CD4-positive, alpha-beta T cell treated with Interleukin-12 subunit alpha and Interleukin-12 subunit beta, for 1 hour (primary cell): Measurements from ENCODE around the gene MOGAT2.
"Not testable (repeated sequence)": the region's sequence is repeated elsewhere in the genome, so short reads cannot be mapped to it uniquely, and the experiment has no call there.

Source experiments
- DNase-seq: peaks from one replicate; pipeline ENCODE4 v3.0.0-alpha.2; 2020

Gene MOGAT2

DNA sequence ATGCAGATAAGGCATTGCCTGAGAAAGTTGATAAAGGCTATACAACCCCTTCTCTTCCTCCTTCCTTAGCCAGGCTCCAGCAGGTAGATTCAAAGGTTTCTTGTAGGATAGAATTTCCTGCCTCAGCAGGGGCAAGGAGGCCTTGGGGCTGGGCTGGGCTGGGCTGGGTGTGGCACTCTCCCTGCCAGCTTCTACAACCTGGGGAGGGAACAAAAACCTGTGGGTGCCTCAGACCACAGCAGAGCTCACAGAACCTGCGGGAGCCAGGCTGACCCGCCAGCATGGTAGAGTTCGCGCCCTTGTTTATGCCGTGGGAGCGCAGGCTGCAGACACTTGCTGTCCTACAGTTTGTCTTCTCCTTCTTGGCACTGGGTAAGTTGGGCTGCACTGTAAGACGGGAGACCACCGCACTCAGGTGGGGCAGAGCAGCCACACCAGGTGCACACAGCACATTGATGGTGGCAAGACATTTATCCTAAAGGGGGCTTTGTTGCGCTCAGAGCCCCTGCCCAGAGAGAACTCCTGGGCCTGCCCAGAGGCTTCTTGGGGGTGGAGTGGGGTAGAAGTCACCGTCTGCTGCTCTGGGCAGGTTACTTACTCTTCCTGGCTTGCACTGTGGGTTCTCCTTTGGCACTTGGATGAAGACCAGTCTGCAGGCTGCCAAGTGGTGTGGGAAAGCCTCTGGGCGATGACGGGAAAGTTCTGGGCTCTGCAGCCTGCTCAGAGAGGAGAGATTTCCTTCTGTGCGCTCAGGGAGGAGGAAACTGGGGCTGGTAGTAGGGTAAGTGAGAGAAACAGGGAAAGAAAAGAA is at the start of gene MOGAT2:
Gene MOGAT2 (plus strand): TSS at position 231 of the 811 bp plus-strand sequence. CDS start 51 bp downstream, at position 282.
- no peak for DNase-seq

DNA sequence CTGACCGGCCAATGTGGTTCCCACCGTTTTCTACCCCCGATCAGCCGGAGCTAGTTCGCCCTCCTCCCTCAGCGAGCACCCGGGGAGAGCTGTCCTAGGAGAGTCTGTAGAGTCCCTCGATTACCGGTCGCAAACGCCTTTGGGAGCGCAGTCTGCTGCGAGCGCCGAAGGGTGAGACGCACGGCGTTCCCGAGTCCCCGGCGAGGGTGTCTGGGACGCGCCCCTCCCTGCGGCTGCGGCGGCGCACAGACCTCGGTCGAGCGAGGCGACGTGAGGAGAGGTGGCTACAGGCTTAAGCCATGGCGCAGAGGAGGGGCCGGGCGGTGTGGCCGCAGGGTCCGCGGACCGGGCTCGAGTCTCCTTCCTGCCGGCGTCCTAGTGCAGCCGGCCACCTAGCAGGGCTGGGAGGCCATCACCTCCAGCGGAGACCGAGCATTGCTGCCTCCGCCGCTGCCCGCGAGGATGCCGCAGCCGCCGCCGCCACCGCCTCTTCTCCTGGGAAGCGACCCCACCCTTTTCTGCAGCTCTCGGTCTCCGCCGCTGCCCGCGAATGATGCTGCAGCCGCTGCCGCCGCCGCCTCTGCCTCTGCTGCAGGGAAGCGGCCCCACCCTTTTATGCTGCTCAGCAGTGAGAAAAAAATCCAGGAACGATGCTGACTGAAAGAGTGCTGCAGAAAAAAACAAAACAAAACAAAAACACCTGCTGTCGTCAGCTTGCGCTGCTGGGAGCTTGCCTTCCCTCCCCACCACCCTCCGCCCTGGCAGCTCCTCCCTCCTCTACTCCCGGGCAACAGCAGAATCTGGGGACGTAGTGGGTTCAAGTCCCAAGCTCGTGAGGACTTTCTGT is 49.0 kb upstream of the MOGAT2 start, which contains the start of gene MAP6:
Gene MAP6 (minus strand): TSS at position 588 of the 847 bp plus-strand sequence. CDS start 669 bp downstream, outside the sequence.
- no peak for DNase-seq

DNA sequence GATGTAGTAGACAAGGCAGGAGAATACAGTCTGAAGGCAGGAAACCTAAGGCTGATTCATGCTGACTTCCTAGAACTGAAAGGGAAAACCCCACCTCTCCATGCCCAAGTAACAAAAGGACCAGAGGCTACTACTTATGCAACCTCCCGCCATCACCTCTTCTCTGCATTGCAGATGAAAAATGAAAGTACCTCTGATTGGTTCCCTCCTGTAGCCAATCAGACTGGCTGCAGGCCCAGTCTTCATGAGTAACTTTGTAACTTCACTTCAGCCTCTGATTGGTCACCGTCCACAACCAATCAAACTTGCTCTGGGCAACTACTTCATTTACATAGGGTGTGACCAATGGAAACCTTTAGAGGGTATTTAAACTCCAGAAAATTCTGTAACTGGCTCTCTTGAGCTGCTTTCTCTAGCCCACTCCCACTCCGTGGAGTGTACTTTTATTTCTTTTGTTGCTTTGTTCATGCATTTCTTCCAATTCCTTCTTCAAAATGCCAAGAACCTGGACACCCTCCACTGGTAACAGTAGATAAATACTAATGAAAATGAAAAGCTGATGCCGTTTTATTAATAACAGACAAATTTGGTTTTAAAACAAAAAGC is 43.6 kb upstream of the MOGAT2 start:
- no peak for DNase-seq

DNA sequence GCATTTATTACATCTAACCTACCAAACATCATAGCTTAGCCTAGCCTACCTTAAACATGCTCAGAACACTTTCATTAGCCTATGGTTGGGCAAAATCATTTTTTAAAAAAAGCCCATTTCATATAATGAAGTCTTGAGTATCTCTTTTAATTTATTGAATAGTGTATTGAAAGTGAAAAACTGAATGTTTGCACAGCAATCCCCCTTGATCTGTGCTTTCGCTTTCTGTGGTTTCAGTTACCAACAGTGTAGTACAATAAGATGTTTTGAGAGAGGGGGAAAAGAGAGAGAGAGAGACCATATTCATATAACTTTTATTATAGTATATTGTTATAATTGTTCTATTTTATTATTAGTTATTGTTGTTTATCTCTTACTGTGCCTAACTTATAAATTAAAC is 40.4 kb upstream of the MOGAT2 start:
- no peak for DNase-seq

DNA sequence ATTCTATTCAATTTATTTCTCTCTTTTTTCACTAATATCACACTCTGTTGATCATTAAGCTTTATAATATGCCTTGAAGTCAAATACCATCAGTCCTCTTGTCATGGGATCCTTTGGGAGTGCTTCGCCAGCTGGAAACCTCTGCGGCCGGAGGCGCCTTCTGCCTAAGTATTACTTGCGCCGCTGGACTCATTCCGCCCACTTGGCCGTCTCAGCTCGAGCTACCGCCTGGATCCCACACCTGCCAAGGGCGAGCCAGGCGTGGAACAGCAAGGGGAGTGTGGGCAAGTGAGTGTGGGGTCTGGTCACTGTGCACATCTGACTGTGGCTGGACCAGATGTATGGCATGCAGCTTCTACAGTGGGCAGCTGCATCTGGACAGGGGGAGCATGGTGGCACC is 39.7 kb upstream of the MOGAT2 start:
- DNase-seq: no peak

DNA sequence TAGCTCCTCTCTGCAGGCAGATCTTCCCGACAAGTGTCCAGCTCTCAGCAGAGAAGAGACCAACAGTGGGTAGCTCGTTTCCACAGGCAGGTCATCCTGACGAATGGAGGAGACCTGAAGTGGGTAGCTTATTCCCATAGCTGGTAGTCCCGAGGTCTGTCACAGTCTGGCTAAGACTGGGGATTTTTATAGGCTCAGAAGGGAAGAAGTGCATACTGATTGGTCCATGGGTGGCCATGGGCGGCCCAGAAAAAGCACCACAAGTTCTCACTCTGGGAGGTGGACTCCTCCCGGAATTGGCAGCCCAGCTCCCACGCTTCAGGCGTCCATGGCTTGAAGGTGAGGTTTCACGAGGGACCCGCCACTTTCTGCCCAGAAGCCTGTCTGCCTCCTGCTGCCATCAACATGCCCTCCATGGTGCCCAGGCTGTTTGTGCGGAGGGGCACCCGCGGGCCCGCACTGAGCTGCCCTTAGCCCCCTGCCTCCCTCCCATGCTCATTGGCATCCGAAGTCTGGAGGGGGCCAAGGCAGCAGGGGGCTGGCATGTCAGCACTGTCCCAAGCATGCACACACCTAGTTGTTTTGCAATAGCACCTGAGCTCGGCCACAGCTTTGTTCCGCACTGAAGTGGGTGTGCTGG is 38.9 kb upstream of the MOGAT2 start:
- DNase-seq: no peak

DNA sequence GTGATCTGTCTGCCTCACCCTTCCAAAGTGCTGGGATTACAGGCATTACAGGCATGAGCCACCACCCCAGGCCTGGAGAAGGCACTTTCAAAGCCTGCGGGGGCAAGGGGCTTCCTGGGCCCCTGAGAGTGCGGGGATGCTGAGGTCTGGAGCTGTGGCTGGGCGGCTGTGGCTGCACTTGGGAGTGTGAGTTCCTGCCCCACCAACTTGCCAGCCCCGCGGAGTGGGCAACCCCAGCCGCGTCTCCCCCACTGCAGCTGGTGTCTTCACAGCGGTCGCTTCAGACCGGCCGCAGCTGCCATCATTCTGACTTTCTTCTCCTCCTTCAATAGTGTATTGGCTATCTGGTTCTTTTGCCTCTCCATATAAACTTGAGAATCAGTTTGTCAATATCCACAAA is 38.1 kb upstream of the MOGAT2 start:
- no peak for DNase-seq

DNA sequence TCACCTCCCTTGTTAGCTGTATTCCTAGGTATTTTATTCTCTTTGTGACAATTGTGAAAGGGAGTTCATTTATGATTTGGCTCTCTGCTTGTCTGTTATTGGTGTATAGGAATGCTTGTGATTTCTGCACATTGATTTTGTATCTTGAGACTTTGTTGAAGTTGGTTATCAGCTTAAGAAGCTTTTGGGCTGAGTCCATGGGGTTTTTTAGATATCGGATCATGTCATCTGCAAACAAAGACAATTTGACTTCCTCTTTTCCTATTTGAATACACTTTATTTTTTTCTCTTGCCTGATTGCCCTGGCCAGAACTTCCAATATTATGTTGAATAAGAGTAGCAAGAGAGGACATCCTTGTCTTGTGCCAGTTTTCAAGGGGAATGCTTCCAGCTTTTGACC is 33.8 kb upstream of the MOGAT2 start:
- not testable (repeated sequence) for DNase-seq

DNA sequence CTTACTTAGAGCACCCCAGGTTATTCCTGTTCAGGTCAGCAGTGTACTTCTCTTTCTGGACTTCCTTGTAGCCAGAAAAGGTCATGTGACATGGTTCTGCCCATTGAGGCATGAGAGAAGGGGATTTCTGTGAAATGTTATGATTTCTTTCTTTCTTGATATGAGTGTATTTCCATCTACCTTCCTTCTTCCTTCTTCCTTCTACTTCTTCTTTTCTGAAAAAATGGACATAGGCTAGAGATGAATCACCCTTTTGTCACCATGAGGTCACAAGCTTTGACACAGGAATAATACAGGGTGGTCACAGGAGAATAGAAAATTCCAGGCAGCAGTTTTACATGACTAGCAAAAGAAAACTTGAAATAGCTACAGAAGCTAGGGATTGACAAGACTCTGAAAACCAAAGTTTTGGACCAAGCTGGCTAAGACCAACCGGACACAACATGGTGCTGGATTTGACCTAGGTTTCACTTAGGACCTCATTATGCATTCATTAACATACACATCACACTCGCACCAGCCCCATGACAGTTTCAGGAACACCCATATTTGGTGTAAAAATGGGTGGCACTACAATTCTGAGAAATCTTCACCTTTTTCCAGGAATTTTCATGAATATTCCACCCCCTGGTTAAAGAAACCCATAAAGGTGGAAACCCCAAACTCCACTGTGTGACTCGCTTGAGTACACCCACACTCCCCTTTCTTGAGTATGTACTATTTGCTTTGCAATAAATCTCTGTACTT is 27.6 kb upstream of the MOGAT2 start:
- DNase-seq: no peak

DNA sequence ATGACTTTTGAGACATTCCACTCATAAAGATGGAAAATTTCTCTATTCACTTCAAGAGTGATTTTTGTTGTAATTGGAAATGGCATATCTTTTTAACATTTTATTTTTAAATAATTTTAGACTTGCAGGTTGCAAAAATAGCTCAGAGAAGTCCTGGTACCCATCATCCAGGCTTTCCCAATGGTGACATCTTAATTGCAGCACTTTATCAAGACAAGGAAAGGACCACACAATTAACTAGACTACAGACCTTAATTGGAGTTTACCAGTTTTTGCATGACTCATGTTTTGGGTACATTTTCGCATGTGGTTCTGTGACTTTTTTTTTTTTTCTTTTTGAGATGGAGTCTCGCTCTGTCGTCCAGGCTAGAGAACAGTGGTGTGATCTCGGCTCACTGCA is 25.8 kb upstream of the MOGAT2 start:
- no peak for DNase-seq

DNA sequence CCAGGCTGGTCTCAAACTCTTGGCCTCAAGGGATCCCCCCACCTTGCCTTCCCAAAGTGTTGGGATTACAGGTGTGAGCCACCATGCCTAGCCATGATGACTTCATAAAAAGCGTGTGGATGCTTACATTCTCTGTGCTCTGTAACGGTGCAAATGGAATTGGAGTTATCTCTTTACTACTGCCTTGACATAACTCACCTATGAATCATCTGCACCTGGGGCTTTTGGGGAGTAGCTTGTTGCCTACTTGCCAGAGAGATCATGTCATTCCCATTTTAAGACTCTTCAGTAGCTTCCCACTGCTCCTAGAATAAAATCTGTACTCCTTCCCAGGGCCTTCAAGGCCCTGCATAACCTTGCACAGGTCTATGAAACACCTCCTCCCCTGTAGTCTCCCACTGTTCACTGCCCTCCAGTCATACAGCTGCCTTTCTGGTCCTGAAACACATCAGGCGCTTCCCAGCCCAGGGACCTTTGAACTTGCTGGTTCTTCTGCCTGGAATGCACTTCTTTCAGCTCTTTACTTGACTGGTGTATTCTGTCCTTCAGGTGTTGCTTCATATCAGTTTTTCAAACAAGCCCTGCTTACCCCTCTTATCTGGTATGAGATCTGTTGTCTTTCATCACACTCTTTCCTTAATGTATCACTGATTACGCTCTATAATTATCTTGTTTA is 19.6 kb upstream of the MOGAT2 start:
- DNase-seq: no peak

DNA sequence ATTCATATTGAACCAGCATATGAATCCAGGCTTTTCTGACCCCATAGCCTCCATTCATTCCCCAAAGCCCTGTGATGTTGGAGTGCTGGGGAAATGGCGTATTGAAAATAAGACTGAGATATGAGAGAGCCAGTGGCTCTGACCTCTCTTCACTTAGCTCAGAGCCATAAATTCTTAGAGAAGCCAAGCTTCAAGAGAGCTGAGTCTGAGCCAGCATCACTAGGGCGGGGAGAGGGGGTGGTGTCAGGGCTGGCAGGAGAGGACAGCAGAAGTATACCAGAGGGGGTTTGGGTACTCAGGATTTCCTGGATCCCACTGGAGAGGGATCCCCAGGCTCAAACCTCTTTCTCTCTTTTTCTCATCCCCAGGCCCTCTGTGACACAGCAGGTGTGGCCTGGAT is 16.7 kb upstream of the MOGAT2 start:
- DNase-seq: no peak

DNA sequence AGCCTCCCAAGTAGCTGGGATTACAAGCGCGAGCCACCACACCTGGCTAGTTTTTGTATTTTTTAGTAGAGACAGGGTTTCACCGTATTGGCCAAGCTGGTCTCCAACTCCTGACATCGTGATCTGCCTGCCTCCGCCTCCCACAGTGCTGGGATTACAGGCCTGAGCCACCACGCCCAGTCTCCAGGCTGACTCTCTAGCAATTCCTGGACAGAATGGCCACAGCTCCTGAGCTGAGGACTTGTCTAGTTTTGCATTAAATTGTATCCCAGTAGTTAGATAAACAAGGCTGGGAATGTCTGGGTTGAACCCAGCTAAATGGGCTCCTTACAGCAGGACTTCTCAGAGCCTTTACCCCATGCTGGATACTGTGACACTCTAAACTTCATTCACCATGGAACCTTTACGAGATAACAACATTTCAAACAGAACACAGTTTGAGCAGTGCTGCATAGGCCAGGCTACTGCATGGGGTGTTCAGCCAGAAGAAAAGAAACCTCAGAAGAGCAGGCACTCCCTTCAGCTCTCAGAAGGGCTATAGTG is 13.9 kb upstream of the MOGAT2 start:
- DNase-seq: no peak

DNA sequence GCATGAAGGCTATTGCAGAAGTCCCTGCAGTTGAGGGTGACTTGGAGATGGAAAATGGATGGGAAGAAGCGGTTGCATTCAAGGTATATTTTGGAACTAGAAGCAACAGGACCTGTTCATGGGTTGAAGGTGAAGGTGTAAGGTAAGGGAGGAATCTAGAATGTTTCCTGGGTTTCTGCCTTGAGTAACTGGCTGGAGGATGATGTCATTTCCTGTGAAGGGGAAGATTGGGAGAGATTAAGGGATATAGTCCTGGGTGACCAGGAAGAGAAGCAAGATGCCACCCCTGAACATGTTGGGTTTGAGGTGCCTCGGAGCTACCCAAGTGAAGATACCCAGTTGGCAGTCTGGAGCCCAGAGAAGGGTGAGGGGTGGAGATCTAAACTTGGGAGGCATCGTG is 12.1 kb upstream of the MOGAT2 start:
- no peak for DNase-seq

DNA sequence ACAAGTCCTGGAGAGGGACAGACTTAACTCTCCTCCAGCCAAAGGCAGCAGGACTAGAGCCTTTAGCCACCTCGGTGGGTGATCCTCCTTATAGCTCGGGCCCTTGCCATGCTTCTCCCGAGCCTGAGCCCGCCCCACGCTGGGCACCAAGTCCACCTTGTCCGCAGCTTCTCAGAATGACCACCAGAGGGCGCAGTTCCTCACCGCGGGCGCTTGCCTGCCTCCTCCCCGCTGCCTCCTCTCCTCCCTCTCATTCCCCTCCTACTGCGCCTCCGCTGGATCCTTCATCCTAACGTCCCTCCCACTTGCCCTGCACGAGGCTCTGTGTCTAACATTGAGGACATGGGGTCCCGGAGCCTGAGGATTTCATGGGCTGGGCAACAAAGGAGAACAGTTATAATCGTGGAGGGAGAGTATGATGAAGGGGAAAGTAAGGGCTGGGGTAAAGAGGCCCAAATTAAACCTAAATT is 11.3 kb upstream of the MOGAT2 start:
- DNase-seq: peak; percentile 62

DNA sequence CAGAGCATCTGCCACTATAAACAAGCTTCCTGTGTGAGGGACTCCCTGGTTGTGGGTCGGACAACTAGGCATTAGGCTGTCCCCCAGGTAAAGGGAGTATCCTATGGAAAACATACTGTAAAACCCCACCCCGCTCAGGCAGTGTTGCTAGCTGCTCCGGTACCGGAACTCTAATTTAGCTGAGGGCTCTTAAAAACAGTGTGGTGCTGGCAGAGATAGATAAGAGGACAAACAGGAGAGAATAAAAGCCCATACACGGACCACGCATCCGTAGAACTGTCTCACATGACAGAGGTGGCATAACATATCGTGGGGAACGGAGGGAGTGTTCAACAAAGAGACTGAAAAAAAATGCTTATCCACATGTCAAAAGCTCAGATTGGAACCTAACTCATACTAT is 3.4 kb upstream of the MOGAT2 start:
- DNase-seq: no peak

DNA sequence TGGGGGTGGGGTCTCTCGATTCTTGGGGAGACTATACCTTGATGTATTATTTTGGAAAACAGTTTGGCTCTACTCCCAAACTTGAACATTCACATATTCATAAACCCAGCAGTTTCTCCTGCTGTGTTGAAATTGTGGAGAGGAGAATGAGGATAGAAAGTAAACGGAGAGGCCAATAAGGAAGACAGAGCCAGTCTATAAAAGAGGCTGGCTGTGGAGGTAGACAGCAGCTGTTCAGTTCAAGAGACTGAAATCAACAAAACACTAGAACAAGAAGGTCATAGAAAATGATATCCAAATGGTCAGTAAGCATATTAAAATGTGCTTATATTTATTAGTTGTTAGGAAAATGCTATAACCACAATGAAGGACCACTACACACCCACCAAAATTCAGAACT is 1.9 kb upstream of the MOGAT2 start:
- DNase-seq: no peak

DNA sequence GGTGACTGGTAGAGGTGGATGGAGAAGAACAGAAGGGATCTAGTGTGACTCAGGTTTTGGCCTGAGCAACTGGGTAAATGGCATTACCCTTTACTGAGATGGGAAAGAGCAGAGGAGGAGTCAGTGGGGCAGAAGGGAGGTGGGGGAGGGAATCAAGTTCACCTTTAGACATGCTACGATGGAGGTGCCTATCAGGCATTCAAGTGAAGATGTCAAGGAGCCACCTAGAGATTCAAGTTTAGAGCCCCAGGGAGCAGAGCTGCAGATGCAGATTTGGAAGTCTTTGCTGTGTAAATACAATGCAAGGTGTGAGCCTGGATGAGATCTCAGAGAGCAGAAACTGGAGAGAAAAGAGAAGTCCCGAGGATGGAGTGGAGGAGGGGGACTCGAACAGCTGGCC is 979 bp upstream of the MOGAT2 start:
- DNase-seq: no peak

DNA sequence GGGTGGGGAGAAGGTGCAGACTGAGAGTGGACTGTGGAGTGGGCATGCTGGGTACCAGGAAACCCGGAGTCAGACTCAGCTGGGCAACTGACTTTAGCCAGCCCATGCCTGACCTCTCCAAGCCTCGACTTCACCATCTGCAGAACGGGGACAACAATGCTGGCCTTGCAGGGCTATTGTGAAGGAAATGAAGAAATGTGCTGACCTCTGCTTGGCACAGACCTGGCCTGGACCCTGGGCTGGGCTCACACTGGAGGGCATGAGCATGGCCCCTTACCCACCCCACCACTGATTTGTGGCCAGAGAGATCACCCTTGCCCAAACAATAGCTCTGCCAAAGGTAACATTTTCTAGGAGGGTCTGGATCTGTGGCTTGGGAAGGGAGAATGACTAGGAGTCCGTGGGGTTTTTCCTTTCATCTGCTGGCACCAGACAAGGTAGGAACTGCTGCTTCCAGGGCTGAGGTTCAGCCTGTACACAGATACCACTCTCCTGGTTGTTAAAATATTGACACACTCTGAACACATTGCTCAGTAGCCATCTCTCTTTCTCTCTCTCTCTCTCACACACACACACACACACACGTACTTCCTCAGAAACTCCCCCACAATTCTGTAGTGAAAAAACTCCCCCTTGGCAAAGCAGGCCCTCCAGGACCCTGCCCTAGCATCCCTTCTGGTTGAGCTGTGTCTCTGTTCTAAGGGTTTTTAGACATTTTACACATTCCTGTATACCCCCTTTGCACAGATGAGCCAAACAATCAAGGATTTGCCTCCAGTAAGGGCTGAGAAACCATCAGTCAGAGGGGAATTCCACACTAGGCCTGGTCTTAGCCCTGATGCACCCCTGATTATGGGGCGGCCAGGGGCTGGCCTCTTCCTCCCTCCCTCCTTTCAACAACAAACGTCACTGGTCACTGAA is 1.0 kb downstream of the MOGAT2 start:
- no peak for DNase-seq
